Measurements from ENCODE around the gene PCLAF.

DNA sequence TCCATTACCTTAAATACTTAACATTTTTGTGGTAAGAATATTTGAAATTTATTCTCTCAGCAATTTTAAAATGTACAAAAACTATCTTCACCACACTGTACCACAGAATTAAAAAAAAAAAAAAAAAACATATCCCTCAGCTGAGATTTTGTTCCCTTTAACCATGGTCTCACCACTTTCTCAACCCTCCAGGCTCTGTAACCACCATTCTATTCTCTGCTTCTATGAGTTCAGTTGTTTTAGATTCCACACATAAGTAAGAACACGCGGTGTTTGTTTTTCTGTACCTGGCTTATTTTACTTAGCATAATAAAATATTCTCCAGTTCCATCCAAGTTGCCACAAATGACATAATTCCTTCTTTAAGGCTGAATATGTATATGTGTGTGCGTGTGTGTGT is 66.8 kb downstream of the PCLAF start:
- TF ChIP-seq, protein P1, sequence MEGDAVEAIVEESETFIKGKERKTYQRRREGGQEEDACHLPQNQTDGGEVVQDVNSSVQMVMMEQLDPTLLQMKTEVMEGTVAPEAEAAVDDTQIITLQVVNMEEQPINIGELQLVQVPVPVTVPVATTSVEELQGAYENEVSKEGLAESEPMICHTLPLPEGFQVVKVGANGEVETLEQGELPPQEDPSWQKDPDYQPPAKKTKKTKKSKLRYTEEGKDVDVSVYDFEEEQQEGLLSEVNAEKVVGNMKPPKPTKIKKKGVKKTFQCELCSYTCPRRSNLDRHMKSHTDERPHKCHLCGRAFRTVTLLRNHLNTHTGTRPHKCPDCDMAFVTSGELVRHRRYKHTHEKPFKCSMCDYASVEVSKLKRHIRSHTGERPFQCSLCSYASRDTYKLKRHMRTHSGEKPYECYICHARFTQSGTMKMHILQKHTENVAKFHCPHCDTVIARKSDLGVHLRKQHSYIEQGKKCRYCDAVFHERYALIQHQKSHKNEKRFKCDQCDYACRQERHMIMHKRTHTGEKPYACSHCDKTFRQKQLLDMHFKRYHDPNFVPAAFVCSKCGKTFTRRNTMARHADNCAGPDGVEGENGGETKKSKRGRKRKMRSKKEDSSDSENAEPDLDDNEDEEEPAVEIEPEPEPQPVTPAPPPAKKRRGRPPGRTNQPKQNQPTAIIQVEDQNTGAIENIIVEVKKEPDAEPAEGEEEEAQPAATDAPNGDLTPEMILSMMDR (IDR thresholded peaks at IDR 0.05) = no peak
- no peak for TF ChIP-seq POLR2A (IDR thresholded peaks at IDR 0.05)
- no peak for TF ChIP-seq EP300 (IDR thresholded peaks at IDR 0.05)
